Heart left ventricle (tissue), 16 donors: ENCODE results near the gene BMPR1B. TPM values are rescaled to one million over a fixed set of nuclear protein-coding genes. Genes with fewer than 3 reads are reported as not detected.

Experiments used
- ATAC-seq, 4 donors: fragments of 200-7000 bp; cut with Tn5 transposase; one replicate each; pipeline ENCODE4 v1.9.1; 2020 to 2022; ENCODE audit warnings: moderate library complexity in 4 of 4, mild to moderate bottlenecking in 3 of 4, moderate number of reproducible peaks in 1 of 4
- DNase-seq, 5 donors: peaks; one replicate each; pipeline ENCODE4 v3.0.0-alpha.2; 2020
- H3K27ac ChIP-seq, 12 donors: fragments of 200-600 bp; sonication (generic) in 4 of 12; one replicate each; pipeline versions ENCODE4 v1.5.0 to v1.8.0; 2016 to 2022; ENCODE audit warnings: mild to moderate bottlenecking in 2 of 12
- H3K27me3 ChIP-seq, 9 donors: fragments of 200-600 bp; sonication (generic) in 2 of 9; one replicate each; pipeline versions ENCODE4 v1.5.1 to v1.8.0; 2016 to 2022; ENCODE audit warnings: mild to moderate bottlenecking in 3 of 9
- H3K36me3 ChIP-seq, 9 donors: fragments of 200-600 bp; sonication (generic) in 2 of 9; one replicate each; pipeline versions ENCODE4 v1.5.0 to v1.8.0; 2018 to 2022; ENCODE audit warnings: mild to moderate bottlenecking in 2 of 9
- H3K4me1 ChIP-seq, 12 donors: fragments of 200-600 bp; sonication (generic) in 4 of 12; one replicate each; pipeline versions ENCODE4 v1.5.0 to v1.8.0; 2016 to 2022; ENCODE audit warnings: mild to moderate bottlenecking in 3 of 12
- H3K4me3 ChIP-seq, 12 donors: fragments of 200-600 bp; sonication (generic) in 4 of 12; one replicate each; pipeline versions ENCODE4 v1.5.0 to v1.8.0; 2017 to 2022; ENCODE audit warnings: mild to moderate bottlenecking in 9 of 12, moderate library complexity in 4 of 12
- H3K9me3 ChIP-seq, 12 donors: fragments of 200-600 bp; sonication (generic) in 4 of 12; one replicate each; pipeline versions ENCODE4 v1.5.0 to v1.8.0; 2016 to 2022; ENCODE audit warnings: mild to moderate bottlenecking in 1 of 12
- CTCF ChIP-seq, 12 donors: fragments of 200-600 bp; sonication (generic) in 4 of 12; IDR thresholded peaks; one replicate each; pipeline versions ENCODE4 v1.5.0 to v1.8.0; 2018 to 2022; ENCODE audit warnings: antibody characterized with exemption in 12 of 12, mild to moderate bottlenecking in 5 of 12
- POLR2A ChIP-seq, 2 donors: fragments of 450-650 bp; IDR thresholded peaks; one replicate each; pipeline ENCODE4 v1.6.1; 2017; ENCODE audit warnings: antibody characterized with exemption in 2 of 2, mild to moderate bottlenecking in 2 of 2, moderate library complexity in 2 of 2
- WGBS, 4 donors: extraction: QIAGEN DNeasy Blood & Tissue Kit in 2 of 4; methylation state at CpG; one replicate each; pipeline versions ENCODE4 v1.1.5 to v1.1.7; 2013 to 2018; 5-methylcytosine and 5-hydroxymethylcytosine counted together
- intact Hi-C, 10 donors: fragments of 100-400 bp; cut with DNase I; formaldehyde crosslinking; loops; one replicate each; pipeline versions ENCODE4 v1.11.1 to v1.14.2; 2022
- polyA plus RNA-seq, 2 donors: library from polyadenylated mRNA; stranded (reverse); fragments of 200-250 nt; gene quantifications; one replicate each; pipeline ENCODE4 v1.2.3, GENCODE V29; 2013
- total RNA-seq, 9 donors: library from RNA; depleted of rRNA in 2 of 9; stranded (reverse); fragments of >200 nt in 2 of 9; fragmentation: NEBNext Ultra II Directional in 3 of 9; extraction: Animal tissue kit (Norgen Biotek cat#: 25700) in 3 of 9; gene quantifications; one replicate each; pipeline versions ENCODE4 v1.1.0 to v1.2.4, GENCODE V29; 2016 to 2023
- donor health status: ischemic (EF 13 %, LVEDD 7.1; RV severe dilation, severe dysfunction).
- donor health status: healthy with polysubstance abuse.
- donor health status: DM: no; HTN: yes; CAD: no.
- donor health status: DM: no; HTN: no; CAD: no.
- donor health status: ischemic (EF 25% LVEDD 6.9; RV normal size, moderate dysfunction).
- donor health status: ischemic (EF 25% LVEDD 5.7; RV mildly dilated, moderate dysfunction).
- donor health status: healthy.
- donor health status: DM: yes; HTN: yes; CAD: no.
- donor health status: ischemic (EF 35%, LVEDD 5.7; RV mildly dilated, moderate dysfunction).
- donor health status: nonischemic (EF 11% LVEDD 7.7; RV severe dilation, severe dysfunction).
- donor health status: DM: yes; HTN: yes; CAD: no.
- donor health status: PGD.
- donor health status: ischemic (EF 29% LVEDD 5.4; RV normal size, mild dysfunction).
- donor health status: nonischemic (EF 23%, LVEDD 6.1; RV moderate dilation, normal function).

BMPR1B gene
- total and polyA plus RNA-seq, 11 donors = 0.29 to 7.6 (median 3.8) TPM

- no peak for ATAC-seq
- no peak overlapping the region for H3K4me3 ChIP-seq
- no peak for DNase-seq
Observed at GRCh38 chr4:95093936-95094929, 336.5 kb downstream of the BMPR1B start.

GRCh38 chr4:95095348-95095974 is 337.7 kb downstream of the BMPR1B start:
- DNase-seq (no peak), ATAC-seq (peak in 2 of 4 donors; percentile 53 to 59)
- WGBS, 4 donors = 32 to 59% (median 41%) methylated on average over 1 of the region's 1 CpG
- Histone ChIP-seq H3K4me1 (no peaks in the 10 kb centered on the region), H3K27me3 (peaks cover 0 to 3% (median 0%) of the 10 kb centered on the region in 9 donors), H3K27ac (no peak overlapping the region), H3K36me3 (no peaks in the 10 kb centered on the region), H3K9me3 (peaks cover 0 to 4% (median 0%) of the 10 kb centered on the region in 12 donors), H3K4me3 (no peak overlapping the region)
- TF ChIP-seq POLR2A (IDR thresholded peaks at IDR 0.05) = no peak
- TF ChIP-seq CTCF (IDR thresholded peaks at IDR 0.05) = peak in 10 of 12 donors; percentile 25 to 64 (median 48)
- intact Hi-C loops = loop anchor here in 2 of 10 donors (5.0 to 10.0 kb wide), 3 partner anchors 341 to 473 kb away; partner anchors contain the start of gene BMPR1B (in 1 of the 2)

More at GRCh38 chr4:95093936-95094929, 336.5 kb downstream of the BMPR1B start:
- TF ChIP-seq POLR2A (IDR thresholded peaks at IDR 0.05) = no peak
- no peak for TF ChIP-seq CTCF (IDR thresholded peaks at IDR 0.05)
- H3K4me1 ChIP-seq = no peaks in the 10 kb centered on the region
- 79 to 87% (median 85%) methylated on average over 8 of the region's 8 CpGs for WGBS, 4 donors
- H3K27me3 ChIP-seq = peaks cover 0 to 3% (median 0%) of the 10 kb centered on the region in 9 donors
- no peaks in the 10 kb centered on the region for H3K9me3 ChIP-seq
- no peak overlapping the region for H3K27ac ChIP-seq
- no peaks in the 10 kb centered on the region for H3K36me3 ChIP-seq
- intact Hi-C loops = loop anchor here in 2 of 10 donors (10.0 kb wide), 2 partner anchors 339 to 469 kb away; partner anchors contain the start of gene BMPR1B (in 1 of the 2)

- TF ChIP-seq POLR2A (IDR thresholded peaks at IDR 0.05) = no peak
- no peak for TF ChIP-seq CTCF (IDR thresholded peaks at IDR 0.05)
- no peaks in the 10 kb centered on the region for H3K36me3 ChIP-seq
- no peak overlapping the region for H3K4me3 ChIP-seq
- ATAC-seq = no peak
- peaks cover 0 to 5% (median 0%) of the 10 kb centered on the region in 12 donors for H3K9me3 ChIP-seq
- WGBS, 4 donors = 61 to 80% (median 72%) methylated on average over 3 of the region's 3 CpGs
- DNase-seq = no peak
- H3K27ac ChIP-seq = no peak overlapping the region
- H3K4me1 ChIP-seq = peaks cover 0 to 20% (median 0%) of the 10 kb centered on the region in 12 donors
- no peaks in the 10 kb centered on the region for H3K27me3 ChIP-seq
- intact Hi-C loops = loop anchor here in 1 of 10 donors (10.0 kb wide), 1 partner anchor 477 kb away; no protein-coding TSS in a partner anchor
Observed at GRCh38 chr4:95102162-95102790, 344.5 kb downstream of the BMPR1B start.
